GM21723 (cell line): ENCODE measurements around the gene DPAGT1.
"Not testable (repeated sequence)": the region's sequence is repeated elsewhere in the genome, so short reads cannot be mapped to it uniquely, and the experiment has no call there.

Experiments used
- ATAC-seq: cut with Tn5 transposase; IDR thresholded peaks from one replicate; pipeline ENCODE4 v1.9.1; 2021; ENCODE audit warnings: mild to moderate bottlenecking, moderate library complexity; ENCODE audit not compliant: unreplicated experiment

Gene DPAGT1

DNA sequence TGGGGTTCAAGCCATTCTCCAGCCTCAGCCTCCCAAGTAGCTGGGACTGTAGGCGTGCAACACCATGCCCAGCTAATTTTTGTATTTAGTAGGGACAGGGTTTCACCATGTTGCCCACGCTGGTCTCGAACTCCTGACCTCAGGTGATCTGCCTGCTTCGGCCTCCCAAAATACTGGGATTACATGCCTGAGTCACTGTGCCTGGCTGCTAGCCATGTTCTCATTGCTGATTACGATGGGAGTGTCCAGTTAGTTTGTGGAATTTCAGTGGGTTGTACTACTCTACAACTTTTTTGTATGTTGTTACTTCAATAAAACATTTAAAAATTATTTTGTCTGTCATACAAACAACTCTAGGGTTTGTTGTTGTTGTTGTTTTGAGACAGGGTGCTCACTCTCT lies 38.9 kb downstream of the DPAGT1 start:
- no peak for ATAC-seq

DNA sequence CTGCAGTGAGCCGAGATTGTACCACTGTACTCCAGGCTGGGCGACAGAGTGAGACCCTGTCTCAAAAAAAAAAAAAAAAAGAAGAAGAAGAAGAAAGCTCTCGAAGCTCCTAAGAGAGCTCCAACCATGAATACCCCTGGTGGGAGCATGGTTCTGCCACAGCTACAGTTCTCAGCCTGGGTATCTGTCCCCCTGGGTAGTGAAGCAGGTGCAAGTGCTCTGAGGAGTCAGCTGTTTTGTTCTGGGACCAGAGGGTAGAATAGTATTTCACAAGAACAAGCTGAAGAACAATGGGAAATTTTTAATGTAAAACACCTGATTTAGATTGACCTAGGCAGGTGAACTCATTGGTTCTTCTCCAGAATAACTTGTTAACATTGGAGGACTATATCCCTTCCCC lies 40.4 kb downstream of the DPAGT1 start:
- ATAC-seq: no peak

GRCh38 chr11:119059128-119059527 lies 42.5 kb downstream of the DPAGT1 start:
- ATAC-seq: not testable (repeated sequence)

- ATAC-seq: peak; percentile 87
Observed at GRCh38 chr11:119057000-119057769, 44.5 kb downstream of the DPAGT1 start, which contains the start of gene HYOU1. TSS of gene HYOU1 (minus strand) at chr11:119057205. CDS start at chr11:119056160, 1,045 bp downstream.

DNA sequence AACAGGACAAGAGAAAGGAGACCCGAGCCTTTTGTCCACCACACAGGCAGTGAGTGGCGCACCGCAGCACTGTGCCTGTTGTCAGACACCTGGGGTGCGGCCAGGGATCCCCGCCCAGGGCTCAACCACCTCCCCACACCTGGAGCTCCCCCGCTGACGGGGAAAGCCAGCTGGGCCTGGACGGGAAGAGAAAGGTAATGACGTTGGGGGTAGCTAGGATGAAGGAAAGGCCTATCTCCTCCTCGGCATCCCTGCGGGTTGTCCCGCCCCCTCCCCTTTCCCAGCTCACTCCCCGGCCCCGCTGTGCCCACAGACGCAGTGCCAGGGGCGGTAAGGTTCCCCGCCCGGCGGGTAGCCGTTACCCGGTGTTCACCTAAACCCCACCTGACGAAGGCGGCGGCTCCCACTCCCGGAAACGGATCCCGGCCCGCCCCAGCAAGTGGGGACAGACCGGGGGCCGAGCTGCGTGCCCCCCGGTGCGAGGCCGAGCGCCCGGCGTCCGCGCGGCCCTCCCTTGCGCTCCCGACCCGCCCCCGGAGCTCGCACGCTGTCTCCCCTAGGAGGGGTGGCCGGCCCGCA lies 45.1 kb downstream of the DPAGT1 start:
- ATAC-seq: peak; percentile 16

- ATAC-seq: no peak
Observed at GRCh38 chr11:119055901-119056300, 45.8 kb downstream of the DPAGT1 start.

DNA sequence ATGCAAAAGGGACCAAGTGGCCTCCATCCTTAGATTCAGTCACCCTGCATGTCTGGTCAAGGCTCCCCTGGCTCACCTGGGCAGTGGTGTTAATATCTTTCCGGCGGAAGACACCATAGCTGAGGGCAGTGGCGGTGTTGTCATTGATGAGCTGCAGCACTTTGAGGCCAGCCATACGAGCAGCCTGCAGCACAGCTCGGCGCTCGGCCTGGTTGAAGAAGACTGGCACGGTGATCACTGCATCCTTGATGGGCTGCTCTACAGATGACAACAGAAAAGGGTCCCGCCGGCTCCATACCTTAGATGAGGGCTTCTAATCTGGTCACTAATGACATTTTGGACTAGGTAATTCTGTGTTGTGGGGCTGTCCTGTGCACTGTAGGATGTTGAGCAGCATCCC lies 47.2 kb downstream of the DPAGT1 start:
- ATAC-seq: no peak

GRCh38 chr11:119052163-119052814 lies 49.4 kb downstream of the DPAGT1 start:
- no peak for ATAC-seq

DNA sequence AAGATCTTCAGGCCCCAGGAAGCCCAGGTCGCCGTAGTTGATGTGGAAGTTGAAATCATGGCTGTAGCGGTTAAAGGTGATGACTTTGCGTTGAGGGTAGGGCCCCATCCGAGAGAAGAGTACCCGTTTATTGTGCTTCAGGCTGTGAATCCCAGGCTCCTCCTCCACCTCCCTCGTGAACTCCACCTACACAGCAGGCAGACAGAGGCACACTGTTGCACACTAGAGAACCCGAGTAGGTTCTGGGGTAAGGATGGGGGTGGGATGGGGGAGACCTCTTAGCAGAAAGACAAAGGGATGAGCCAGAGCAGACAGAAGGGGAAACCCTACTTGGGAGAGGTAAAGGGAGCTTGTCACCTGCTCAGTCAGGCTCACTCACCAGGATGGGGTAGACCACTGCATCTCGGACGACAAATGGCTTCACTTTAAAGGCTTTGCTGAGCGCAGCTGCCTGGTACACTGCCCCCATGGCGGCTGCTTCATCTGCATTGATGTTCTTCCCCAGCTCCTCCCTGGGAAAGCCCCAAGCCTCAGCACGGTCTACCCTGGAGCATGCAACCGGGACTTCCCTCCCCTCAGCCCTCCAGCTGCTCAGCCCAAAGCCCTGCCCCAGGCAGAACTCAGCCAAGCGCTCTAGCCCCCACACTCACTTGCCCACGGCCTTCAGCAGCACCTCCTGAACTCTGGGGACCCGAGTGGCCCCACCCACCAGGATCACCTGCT lies 50.1 kb downstream of the DPAGT1 start:
- ATAC-seq: peak; percentile 51

DNA sequence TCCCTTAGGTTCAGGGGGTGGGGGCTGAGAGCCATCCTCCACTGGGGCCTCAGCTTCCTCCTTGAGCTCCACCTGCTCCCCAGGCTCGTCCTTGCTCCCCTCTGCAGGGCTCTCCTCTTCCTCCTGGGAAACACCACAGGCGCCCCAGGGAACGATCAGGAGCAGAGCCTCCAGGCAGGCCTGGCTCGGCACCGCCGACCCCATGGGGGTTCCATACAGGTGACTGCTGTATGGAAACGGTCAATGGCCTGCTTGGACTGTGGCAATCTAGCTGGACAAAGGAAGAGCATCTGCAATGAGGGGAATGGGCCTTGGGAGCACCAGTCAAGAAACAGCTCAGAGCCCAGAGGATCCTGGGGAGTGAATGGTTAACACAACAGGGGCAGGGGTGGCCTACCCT lies 52.6 kb downstream of the DPAGT1 start:
- ATAC-seq: no peak

- no peak for ATAC-seq
Observed at GRCh38 chr11:119048644-119049043, 53.0 kb downstream of the DPAGT1 start.

- ATAC-seq: no peak
Observed at GRCh38 chr11:119047205-119047604, 54.4 kb downstream of the DPAGT1 start.
